Measurements from ENCODE around the gene TFG. TPM values are rescaled to one million over a fixed set of nuclear protein-coding genes. Genes with fewer than 3 reads are reported as not detected.

The TFG gene
- total RNA-seq, 6 experiments from 2014 or later: 127 to 147 (median 133) TPM

DNA sequence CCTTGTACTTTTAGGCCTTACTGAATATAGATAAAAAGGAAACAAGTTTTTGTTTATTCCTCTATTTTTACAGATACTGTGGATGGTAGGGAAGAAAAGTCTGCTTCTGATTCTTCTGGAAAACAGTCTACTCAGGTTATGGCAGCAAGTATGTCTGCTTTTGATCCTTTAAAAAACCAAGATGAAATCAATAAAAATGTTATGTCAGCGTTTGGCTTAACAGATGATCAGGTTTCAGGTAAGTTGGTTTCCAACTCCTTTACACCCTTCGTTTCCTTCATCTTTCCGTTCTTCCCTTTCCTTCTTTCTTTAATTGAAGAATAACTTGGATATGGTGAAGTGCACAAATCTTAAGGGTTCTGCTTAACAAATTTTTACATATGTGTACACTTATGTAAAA, 23.1 kb downstream of the TFG start:
- peaks cover 32% of the 10 kb centered on the region for H3K36me3 Mint-ChIP-seq (ENCODE audit: low read depth)
- TF ChIP-seq, protein P1, sequence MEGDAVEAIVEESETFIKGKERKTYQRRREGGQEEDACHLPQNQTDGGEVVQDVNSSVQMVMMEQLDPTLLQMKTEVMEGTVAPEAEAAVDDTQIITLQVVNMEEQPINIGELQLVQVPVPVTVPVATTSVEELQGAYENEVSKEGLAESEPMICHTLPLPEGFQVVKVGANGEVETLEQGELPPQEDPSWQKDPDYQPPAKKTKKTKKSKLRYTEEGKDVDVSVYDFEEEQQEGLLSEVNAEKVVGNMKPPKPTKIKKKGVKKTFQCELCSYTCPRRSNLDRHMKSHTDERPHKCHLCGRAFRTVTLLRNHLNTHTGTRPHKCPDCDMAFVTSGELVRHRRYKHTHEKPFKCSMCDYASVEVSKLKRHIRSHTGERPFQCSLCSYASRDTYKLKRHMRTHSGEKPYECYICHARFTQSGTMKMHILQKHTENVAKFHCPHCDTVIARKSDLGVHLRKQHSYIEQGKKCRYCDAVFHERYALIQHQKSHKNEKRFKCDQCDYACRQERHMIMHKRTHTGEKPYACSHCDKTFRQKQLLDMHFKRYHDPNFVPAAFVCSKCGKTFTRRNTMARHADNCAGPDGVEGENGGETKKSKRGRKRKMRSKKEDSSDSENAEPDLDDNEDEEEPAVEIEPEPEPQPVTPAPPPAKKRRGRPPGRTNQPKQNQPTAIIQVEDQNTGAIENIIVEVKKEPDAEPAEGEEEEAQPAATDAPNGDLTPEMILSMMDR (IDR thresholded peaks at IDR 0.05): no peak
- no peaks in the 10 kb centered on the region for H3K9me3 Mint-ChIP-seq
- H3K27ac Mint-ChIP-seq: no peak overlapping the region
- no peak for DNase-seq
- no peak overlapping the region for H3K4me3 Mint-ChIP-seq
- H3K4me1 Mint-ChIP-seq (ENCODE audit: low read depth): peaks cover 39% of the 10 kb centered on the region
- H3K27me3 Mint-ChIP-seq (ENCODE audit: insufficient read depth): no peaks in the 10 kb centered on the region; the same call in 1 of the 2 replicates

GRCh38 chr3:100737334-100737733, 28.0 kb downstream of the TFG start:
- TF ChIP-seq, protein P1 (IDR thresholded peaks at IDR 0.05): peak; percentile 75
- DNase-seq: peak; percentile 5
- Mint-ChIP-seq H3K4me1 (ENCODE audit: low read depth) (peaks cover 28% of the 10 kb centered on the region), H3K36me3 (ENCODE audit: low read depth) (peaks cover 43% of the 10 kb centered on the region), H3K9me3 (no peaks in the 10 kb centered on the region), H3K4me3 (no peak overlapping the region), H3K27ac (no peak overlapping the region), H3K27me3 (ENCODE audit: insufficient read depth) (no peaks in the 10 kb centered on the region; the same call in 1 of the 2 replicates)

- Mint-ChIP-seq H3K9me3 (no peaks in the 10 kb centered on the region), H3K27me3 (ENCODE audit: insufficient read depth) (no peaks in the 10 kb centered on the region), H3K27ac (peak overlapping the region; percentile 31; the same call in 1 of the 2 replicates), H3K4me1 (ENCODE audit: low read depth) (peaks cover 21% of the 10 kb centered on the region), H3K36me3 (ENCODE audit: low read depth) (peaks cover 42% of the 10 kb centered on the region), H3K4me3 (no peak overlapping the region)
- TF ChIP-seq, protein P1 (IDR thresholded peaks at IDR 0.05): no peak
- DNase-seq: peak; percentile 3
These were observed 30.9 kb downstream of the TFG start for GRCh38 chr3:100740207-100740606.

GRCh38 chr3:100743535-100743934, 34.2 kb downstream of the TFG start:
- H3K36me3 Mint-ChIP-seq (ENCODE audit: low read depth): peaks cover 45% of the 10 kb centered on the region
- no peak overlapping the region for H3K27ac Mint-ChIP-seq
- H3K4me1 Mint-ChIP-seq (ENCODE audit: low read depth): peaks cover 19% of the 10 kb centered on the region
- H3K27me3 Mint-ChIP-seq (ENCODE audit: insufficient read depth): no peaks in the 10 kb centered on the region
- DNase-seq: no peak
- H3K4me3 Mint-ChIP-seq: no peak overlapping the region
- no peaks in the 10 kb centered on the region for H3K9me3 Mint-ChIP-seq
- TF ChIP-seq, protein P1 (IDR thresholded peaks at IDR 0.05): no peak

- Mint-ChIP-seq H3K36me3 (ENCODE audit: low read depth) (peaks cover 47% of the 10 kb centered on the region), H3K4me3 (no peak overlapping the region), H3K27ac (peak overlapping the region; percentile 46; the same call in 1 of the 2 replicates), H3K9me3 (no peaks in the 10 kb centered on the region), H3K27me3 (ENCODE audit: insufficient read depth) (no peaks in the 10 kb centered on the region), H3K4me1 (ENCODE audit: low read depth) (peaks cover 12% of the 10 kb centered on the region)
- TF ChIP-seq, protein P1 (IDR thresholded peaks at IDR 0.05): no peak
- no peak for DNase-seq
These were observed 35.4 kb downstream of the TFG start for GRCh38 chr3:100744671-100745070.

DNA sequence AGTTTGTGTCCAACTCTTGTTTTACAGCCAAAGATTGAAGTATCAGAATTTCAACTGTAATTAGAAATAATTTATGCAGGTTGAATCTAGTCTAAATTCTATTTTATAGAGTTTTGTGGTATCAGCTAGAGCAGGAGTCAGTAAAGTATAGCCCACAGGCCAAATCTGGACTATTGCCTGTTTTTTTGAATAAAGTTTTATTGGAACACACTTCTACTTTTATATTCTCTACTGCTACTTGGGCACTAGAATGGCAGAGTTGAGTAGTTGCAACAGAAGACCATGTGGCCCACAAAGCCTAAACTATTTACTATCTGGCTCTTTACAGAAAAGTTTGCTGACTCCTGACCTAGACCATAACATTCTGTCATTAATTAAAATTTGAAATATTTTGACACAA, 36.3 kb downstream of the TFG start:
- peaks cover 11% of the 10 kb centered on the region for H3K4me1 Mint-ChIP-seq (ENCODE audit: low read depth)
- TF ChIP-seq, protein P1 (IDR thresholded peaks at IDR 0.05): no peak
- H3K4me3 Mint-ChIP-seq: no peak overlapping the region
- H3K27me3 Mint-ChIP-seq (ENCODE audit: insufficient read depth): no peaks in the 10 kb centered on the region
- H3K9me3 Mint-ChIP-seq: no peaks in the 10 kb centered on the region
- no peak overlapping the region for H3K27ac Mint-ChIP-seq
- no peak for DNase-seq
- H3K36me3 Mint-ChIP-seq (ENCODE audit: low read depth): peaks cover 47% of the 10 kb centered on the region

Measured in HFFc6 (cell line).